Measurements from ENCODE around the gene PRSS16. TPM values are rescaled to one million over a fixed set of nuclear protein-coding genes. Genes with fewer than 3 reads are reported as not detected.
A peak's percentile ranks its signal among the peaks of the same experiment; 100 is the strongest.
"Not testable (repeated sequence)": the region's sequence is repeated elsewhere in the genome, so short reads cannot be mapped to it uniquely, and the experiment has no call there.

The PRSS16 gene, protein sequence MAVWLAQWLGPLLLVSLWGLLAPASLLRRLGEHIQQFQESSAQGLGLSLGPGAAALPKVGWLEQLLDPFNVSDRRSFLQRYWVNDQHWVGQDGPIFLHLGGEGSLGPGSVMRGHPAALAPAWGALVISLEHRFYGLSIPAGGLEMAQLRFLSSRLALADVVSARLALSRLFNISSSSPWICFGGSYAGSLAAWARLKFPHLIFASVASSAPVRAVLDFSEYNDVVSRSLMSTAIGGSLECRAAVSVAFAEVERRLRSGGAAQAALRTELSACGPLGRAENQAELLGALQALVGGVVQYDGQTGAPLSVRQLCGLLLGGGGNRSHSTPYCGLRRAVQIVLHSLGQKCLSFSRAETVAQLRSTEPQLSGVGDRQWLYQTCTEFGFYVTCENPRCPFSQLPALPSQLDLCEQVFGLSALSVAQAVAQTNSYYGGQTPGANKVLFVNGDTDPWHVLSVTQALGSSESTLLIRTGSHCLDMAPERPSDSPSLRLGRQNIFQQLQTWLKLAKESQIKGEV
- 0.41 TPM for total RNA-seq

DNA sequence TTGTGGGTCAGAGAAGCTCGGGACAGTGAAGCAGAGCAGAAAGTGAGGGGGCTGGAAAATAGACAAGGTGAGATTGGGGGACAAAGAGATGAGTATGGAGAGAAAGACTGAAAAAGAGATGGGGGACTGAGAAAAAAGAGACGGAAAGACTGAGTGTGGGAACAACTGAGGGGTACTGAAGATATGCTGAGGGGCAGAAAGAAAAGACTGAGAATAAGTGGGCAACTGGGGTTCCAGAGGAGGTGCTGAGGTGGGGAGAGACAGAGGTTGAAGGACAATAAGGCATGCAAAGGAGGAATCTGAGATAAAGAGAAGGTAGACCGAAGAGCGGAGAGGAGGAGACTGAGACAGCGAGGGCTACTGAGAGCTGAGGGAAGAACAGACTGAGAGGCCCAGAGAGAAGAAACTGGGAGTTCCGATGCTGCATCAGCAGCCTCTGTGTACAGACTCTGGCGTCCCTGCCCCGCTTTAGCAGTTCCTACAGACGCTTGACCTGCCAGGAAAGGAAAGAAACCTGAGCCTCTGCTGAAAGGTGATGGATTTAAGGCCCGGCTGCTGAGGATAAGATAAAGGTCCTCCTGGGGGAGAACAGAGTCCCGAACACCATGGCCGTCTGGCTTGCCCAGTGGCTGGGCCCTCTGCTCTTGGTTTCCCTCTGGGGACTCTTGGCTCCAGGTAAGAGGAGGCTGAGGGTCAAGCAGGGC, at the start of gene PRSS16:
PRSS16 (plus strand) TSS at position 569 of the 704 bp plus-strand sequence; CDS start at position 606, 37 bp downstream.
- FAIRE-seq (no peak), DNase-seq (ENCODE audit: low spot score in 2 of 2) (no peak)

DNA sequence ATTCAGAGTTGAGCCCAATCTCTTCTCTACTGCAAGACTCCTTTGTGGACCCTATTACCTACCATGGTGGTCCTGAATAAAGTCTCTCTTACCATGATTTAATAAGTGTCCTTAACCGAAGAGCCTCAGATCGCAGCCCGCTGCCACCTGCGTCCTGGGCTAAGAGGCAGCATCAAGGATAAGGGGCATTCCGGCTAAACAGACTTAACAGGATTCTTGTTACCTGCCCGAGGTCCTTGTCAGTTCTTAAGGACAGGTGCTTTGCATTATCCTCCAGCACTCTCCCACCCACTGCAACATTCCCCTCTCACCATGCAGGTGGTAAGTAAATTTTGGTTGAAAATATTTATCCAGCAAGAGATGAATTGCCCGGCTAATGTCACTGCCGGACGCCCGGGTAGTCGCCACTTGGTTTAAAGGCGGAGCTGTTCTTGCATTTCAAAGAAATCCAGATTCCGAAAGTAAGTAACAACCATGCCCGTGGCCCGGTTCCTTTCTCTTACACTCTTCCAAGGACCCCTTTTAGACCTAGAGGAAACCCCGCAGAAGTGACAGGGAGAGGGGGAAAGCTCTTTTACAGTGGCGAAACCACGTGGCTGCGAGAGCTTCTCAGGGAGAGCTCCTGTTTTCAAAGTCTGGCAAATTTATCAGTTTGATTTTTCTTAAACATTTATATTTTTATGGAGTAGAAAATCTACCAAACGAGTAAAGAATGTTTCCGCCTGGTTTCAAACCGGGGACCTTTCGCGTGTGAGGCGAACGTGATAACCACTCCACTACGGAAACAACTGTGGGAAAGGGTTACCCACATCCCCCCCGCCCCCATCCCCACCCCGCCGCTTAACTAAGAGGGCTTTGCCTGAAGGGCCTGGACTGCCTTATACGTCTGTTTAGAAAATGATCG, 41.9 kb upstream of the PRSS16 start:
- FAIRE-seq (no peak), DNase-seq (ENCODE audit: low spot score in 2 of 2) (no peak)

DNA sequence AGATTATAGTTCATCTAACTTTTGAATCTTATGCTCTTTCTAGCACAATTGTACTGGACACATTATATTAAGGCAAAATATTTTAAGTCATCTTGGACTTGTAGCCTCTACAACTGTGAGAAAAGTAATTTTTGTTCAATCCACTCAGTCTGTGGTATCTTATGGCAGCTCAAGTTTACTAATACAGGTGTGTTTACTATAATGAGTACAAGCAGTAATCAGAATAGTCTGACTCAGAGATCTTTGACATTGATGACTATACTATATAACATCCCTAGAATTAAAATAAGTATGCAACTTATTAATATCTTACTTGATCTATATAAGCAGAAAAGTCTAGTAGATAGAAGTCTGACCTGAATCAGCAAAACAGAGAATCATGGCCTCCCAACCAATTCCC, 40.7 kb upstream of the PRSS16 start:
- DNase-seq (ENCODE audit: low spot score in 2 of 2) (no peak), FAIRE-seq (no peak)

DNA sequence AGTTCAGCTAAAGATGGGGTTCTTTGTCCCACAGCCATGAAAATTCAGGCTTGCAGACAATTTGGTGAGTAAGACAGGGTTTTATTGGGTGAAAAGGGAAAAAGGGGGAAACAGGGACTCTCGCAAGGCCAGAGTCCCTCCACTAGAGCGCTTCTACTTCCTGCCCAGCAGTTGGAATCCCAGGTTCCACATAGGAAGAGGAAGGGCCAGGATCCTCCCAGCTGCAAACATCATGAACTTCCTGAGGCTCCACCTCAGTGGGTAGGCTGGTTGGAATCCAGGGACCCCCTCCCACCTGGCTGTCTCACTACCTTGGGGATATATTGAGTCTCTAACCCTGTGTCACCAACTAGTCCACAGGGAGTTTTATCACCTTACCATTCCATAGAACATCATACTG, 39.5 kb upstream of the PRSS16 start:
- no peak for FAIRE-seq

DNA sequence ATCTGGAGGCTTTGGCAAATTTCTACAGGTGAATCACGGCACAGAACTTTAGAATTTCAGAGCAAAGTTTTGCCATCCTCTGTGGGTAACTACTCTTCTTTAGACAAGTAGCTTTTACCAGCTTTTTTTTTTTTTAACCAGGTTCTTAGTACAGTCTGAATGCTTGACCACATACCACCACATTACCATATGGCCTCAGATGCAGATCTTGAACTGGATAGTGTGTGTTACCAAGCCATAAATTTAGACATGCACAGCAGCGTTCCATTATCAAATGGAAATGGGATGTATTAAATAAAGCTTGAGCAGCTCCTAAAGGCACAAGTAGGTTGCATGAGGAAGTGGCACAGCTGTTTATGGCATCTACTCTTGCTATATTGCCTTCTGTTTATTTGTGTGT, 38.3 kb upstream of the PRSS16 start:
- no peak for FAIRE-seq
- no peak for DNase-seq (ENCODE audit: low spot score in 2 of 2)

More for the DNA sequence above, 39.5 kb upstream of the PRSS16 start:
- no peak for DNase-seq (ENCODE audit: low spot score in 2 of 2)

DNA sequence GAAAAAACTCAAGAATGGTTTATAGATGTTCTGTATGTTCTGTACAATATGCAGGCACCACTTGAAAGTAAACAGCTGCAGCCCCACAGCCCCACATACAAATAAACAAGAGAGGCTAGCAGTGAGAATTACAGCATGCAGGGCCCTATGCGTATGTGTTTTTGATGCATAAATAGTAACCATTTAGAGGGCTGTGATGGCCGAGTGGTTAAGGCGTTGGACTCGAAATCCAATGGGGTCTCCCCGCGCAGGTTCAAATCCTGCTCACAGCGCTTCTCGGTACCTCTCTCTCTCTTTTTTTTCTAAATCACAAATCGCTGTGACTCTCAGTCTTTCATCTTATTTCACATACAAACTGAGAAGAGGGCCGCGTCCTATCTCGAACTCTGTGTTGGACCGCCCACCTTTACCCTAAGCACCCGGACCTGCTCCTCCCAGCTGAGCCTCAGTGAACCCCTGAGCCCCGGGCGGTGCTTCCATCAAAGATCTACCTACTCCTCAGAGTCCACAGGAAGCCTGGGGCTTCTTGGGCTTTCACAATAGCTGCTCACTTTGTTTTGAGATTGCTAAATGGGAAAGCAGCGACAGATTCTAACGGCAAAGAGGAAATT, 37.7 kb upstream of the PRSS16 start:
- DNase-seq (ENCODE audit: low spot score in 2 of 2) (no peak), FAIRE-seq (no peak)

DNA sequence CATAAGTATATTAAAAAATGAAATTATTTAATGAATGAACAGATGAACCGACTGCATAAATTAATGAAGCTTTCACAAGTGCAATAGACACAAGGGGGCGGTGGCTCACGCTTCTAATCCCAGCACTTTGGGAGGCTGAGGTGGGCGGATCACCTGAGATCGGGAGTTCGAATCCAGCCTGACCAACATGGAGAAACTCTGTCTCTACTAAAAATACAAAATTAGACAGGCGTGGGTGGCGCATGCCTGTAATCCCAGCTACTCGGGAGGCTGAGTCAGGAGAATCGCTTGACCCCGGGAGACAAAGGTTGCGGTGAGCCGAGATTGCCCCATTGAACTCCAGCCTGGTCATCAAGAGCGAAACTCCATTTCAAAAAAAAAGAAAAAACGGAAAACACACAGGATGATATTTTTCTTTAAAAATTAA, 34.4 kb upstream of the PRSS16 start:
- not testable (repeated sequence) for DNase-seq (ENCODE audit: low spot score in 2 of 2); FAIRE-seq

DNA sequence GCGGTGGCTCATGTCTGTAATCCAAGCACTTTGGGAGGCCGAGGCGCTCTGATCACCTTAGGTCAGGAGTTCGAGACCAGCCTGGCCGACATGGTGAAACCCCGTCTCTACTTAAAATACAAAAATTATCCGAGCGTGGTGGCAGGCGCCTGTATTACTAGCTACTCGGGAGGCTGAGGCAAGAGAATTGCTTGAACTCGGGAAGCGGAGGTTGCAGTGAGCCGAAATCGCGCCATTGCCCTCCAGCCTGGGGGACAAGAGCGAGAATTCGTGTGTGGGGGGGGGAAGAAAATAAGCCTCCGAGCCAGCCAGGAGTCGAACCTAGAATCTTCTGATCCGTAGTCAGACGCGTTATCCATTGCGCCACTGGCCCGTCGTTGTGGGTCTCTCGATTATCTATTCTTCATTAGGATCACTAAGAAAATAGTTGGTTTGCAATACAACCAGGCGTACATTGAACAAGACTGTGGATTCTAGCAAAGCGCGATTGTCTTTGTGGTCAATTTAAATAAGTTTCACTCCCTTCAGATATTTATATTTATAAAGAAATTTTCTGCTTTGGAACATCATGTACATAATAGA, 33.9 kb upstream of the PRSS16 start:
- FAIRE-seq (no peak), DNase-seq (ENCODE audit: low spot score in 2 of 2) (no peak)

DNA sequence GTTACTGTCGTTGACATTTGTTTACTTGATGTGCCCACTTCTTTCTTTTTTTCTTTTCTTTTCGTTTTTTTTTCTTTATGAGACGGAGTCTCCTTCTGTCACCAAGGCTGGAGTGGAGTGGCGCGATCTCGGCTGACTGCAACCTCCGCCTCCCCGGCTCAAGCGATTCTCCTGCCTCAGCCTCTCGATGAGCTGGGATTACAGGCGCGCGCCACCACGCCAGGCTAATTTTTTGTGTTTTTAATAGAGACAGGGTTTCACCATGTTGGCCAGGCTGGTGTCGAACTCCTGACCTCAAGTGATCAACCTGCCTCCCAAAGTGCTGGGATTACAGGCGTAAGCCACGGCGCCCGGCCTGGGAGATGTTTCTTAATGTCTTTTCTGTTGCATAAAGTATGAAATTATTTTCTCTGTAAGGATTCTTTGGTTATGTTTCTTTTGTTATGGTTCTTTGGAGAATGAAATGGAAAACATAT, 33.3 kb upstream of the PRSS16 start:
- DNase-seq (ENCODE audit: low spot score in 2 of 2) (no peak), FAIRE-seq (no peak)

DNA sequence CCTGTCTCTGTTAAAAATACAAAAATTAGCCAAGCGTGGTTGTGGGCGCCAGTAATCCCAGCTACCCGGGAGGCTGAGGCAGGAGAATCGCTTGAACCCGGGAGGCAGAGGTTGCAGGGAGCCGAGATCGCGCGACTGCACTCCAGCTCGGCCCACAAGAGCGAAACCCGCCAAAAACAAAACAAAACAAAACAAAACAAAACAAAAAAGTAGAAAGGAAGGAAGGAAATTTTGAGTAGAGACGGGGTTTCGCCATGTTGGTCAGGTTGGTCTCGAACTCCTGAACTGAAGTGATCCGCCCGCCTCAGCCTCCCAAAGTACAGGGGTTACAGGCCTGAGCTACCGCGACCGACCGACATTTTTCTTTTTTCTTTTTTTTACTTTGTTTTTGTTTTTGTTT, 30.6 kb upstream of the PRSS16 start:
- DNase-seq (ENCODE audit: low spot score in 2 of 2) (no peak), FAIRE-seq (no peak)

DNA sequence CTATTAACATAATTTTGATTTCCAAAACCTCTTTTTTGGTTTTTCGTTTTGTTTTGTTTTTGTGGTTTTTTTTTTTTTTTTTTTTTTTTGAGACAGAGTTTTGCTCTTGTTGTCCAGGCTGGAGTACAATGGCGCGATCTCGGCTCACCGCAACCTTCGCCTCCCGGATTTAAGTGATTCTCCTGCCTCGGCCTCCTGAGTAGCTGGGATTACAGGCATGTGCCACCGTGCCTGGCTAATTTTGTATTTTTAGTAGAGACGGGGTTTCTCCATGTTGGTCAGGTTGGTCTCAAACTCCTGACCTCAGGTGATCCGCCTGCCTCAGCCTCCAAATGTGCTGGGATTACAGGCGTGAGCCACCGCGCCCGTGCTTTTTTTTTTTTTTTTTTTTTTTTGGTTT, 24.5 kb upstream of the PRSS16 start:
- not testable (repeated sequence) for DNase-seq (ENCODE audit: low spot score in 2 of 2)
- peak; percentile 70 for FAIRE-seq

DNA sequence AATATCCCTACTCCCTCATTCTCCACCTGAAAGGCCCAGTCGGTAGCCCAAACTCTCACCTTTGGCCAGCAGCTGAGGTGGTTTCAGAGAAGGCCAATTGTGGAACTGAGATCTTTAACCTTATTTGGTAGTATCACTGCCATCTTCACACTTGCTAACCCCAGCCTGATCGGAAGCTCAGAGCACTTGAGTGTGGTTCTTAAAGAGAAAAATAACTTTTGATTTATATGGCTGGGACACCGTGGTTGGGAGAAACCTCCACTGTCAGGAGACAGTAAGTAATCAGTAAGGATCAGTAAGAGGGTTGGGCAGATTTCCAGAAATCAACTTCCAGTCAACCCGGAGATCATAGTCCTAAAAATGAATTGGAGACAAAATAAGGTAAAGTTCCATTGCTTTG, 22.8 kb upstream of the PRSS16 start:
- FAIRE-seq (no peak), DNase-seq (ENCODE audit: low spot score in 2 of 2) (no peak)

DNA sequence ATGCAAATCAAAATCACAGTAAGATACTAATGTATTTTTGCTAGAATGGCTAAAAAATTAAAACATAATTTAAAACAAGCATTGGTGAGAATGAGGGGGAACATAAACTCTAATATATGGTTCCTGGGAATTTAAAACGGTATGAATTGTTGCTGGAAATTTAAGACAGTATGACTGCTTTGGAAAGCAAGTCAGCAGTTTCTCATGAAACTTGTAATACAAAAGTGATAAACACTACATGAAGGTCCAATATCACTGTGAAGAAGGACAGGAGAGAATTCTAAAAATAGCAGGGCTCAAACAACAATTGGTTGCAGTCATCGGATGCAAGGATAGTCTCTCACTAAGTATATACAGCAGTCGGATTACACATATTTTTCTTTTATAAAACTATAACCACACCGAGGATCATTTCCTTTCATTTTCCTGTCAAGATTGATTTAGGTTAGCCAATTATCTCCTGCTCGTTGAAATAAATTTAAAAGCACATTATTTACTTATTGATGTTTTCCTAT, 18.5 kb upstream of the PRSS16 start:
- FAIRE-seq (no peak), DNase-seq (ENCODE audit: low spot score in 2 of 2) (no peak)

DNA sequence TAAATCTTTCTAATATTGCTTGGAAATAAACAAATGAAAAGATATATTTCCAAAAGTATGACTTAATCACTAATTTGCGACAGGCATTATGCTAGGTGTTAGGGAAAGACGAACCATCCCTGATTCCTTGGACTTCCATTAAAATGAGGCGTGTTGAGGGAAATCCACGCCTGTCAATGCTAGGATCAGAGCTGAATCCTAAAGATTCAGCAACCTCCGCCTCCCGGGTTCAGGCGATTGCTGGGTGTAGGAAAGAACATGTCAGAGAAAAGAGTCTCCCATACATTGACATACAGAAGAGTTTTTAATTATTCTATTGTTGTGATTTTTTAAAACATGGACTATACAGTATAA, 16.8 kb upstream of the PRSS16 start:
- FAIRE-seq (no peak), DNase-seq (ENCODE audit: low spot score in 2 of 2) (no peak)

DNA sequence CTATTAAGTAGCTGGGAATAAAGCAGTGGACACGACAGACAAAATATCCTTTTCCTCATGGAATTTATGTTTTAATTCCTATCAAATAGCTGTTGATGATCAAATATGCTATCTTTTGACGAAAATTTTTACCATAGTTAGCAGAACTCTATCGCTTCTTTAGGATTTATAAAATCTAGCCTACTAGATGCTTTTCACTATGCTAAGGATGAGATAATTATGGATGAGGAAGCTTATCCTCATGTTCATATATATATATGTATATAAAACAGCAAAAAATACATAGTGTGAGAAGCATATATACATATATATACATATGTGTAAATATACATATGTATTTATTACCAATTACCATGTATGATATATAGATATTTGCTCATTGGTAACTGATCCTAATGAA, 12.9 kb upstream of the PRSS16 start:
- DNase-seq (ENCODE audit: low spot score in 2 of 2), result no peak
- no peak for FAIRE-seq

DNA sequence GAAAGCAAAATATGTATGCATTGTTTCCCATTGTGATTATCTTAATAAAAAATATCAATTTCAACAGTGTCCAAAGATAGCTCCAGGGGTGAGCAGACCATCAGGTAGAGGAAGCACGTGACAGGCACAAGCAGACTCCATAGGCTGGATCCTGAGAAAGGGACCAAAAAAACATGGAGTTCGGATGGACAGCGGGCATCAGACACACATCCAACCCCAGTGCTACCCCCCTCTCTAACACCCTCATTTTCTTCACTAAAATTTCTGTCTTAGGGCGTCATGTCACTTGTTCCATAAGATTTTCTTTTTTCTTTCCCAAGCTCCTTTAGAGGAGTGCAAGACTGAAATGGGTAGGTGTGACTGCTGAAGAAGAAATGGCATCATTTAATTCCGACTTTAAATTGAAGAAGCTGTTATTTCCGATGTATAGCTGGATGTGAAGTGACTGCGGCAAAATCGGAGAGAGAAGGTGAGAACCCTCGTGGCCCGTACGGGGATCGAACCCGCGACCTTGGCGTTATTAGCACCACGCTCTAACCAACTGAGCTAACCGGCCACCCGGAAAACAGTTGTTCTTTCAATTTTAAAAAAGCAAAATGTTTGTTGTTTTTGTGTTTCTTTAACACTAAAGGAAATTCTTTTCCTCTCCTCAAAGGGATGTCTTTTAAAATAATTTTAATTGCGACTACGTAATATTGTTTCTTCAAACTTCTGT, 10.3 kb upstream of the PRSS16 start:
- DNase-seq (ENCODE audit: low spot score in 2 of 2) (no peak), FAIRE-seq (no peak)

DNA sequence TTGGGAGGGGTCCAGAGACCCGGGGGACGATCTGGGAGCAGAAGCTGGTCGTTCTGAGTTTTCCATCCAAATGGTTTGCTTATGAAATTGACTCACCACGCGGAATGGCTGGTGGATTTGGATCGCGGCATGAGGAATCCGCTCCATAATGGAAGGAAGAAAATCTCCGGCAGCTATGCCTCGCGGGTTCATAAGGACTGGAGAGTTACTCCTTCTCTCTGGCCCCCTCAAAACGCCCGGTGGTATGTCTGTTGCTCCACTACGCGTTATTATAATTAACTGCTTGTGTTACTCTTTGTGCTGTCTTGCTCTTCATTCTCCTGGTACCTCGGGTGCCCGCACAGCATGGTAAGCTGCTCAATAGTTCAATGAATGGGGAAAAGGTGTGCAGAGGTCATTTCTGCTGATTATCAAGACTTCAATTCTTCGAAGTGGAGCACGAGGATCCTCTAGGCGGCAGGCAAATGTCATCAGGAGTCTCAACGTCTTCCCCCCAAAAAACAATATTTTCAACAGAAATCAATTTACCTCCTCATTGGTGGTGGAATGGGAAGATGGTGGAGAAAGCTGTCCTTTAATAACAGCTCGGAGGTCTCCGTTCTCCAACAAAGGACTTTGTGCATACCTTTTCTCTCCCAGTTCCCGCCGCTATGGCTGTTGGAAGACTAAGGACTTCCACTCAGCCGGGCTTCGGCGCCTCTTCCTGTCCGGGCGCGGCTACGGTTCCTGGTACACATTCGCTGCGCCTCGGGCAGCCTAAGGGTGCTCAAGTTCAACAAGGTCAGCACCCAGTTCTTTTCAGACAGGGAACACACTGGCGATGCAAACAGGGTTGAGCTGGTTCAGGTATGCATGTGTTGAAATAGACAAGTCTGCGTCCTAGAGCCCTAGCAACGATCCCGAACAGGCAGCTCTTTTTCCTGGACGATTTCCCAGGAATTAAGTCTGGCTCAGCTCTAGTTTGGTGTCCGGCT, 9.2 kb upstream of the PRSS16 start:
- no peak for FAIRE-seq
- no peak for DNase-seq (ENCODE audit: low spot score in 2 of 2)

DNA sequence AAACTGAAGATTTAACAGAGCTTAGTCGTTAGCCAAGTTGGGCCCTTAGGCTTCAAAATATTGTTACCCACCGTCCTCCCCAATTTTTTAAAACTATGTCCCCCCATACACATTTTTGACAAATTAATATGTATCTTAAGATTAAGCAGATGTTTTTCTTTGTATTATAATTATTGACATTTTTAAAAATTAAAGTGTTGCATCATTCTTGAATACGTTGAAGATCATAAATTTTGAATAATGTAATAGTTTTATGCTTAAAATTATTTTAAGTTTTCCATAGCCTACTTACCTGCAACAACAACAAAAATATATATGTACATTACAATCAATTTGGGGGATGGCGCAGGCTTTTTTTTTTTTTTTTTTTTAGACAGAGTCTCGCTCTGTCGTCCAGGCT, 8.2 kb upstream of the PRSS16 start:
- DNase-seq (ENCODE audit: low spot score in 2 of 2) (no peak), FAIRE-seq (no peak)

Data from frontal cortex (tissue), 4 donors.